HG03575 (cell line): ENCODE data around the gene GPR17.

ENCODE experiments used
- ATAC-seq: cut with Tn5 transposase; IDR thresholded peaks from one replicate; pipeline ENCODE4 v1.9.1; 2021; ENCODE audit not compliant: unreplicated experiment, insufficient number of reproducible peaks, low FRiP score; ENCODE audit errors: extremely low read depth

Gene GPR17

DNA sequence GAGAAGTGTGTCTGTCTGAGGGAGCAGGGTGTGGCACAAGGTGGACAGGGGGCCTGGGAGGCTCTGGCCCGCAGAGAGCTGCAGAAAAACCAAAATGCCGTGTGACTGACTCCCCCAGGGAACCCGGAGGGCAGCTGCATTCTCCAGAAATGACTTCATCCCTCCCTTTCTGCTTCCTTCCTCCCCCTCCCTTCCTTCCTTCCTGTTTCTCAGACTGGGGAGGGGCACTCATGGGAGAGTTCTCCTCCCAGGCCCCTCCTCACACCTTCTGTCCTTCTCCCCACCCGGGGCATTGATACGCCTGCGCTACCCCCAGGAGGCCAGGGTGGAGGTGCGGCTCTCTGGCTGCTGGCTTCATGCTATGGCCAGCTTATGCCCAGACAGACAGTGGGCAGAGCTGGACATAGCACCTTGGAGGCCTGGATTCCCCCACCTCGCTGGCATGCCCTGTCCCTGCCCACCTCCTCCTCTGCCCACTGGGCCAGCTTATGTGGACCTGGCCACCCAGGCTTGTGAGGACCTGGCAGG, 8.2 kb upstream of the GPR17 start:
- ATAC-seq: no peak

DNA sequence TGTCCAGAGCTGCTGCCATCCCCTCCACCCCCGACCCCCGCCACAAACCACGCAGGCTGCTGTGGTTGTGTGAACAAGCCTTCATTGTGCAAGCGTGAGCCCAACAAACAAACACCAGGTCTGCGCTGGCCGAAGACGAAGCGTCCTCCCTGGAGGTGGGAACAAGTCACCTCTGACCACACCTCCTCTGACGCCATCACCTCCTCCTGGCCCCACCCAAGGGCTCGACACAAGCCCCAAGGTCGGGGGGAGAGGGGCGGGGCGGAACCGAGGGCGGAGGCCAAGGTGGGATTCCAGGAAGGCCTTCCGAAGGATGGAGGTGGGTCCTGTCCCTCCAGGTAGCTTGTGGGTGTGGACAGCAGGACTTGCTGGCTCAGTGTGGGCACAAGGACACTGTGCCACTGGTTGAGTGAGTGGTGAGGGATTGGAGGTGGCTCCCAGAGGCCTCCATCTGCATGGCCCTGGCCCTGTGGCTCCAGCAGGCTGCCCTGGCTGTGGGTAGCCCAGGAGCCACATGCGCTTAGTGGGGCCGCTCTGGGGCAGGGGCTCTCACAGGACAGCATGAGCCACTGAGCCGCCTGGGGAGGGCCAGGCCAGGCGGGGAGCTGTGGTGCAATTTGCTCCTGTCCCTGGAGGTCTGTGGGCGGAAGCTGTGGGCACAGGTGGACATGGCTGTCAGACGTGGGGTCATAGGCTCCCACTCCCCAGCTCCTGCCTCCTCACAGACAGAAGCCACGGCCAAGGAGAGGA, 7.4 kb upstream of the GPR17 start:
- no peak for ATAC-seq

DNA sequence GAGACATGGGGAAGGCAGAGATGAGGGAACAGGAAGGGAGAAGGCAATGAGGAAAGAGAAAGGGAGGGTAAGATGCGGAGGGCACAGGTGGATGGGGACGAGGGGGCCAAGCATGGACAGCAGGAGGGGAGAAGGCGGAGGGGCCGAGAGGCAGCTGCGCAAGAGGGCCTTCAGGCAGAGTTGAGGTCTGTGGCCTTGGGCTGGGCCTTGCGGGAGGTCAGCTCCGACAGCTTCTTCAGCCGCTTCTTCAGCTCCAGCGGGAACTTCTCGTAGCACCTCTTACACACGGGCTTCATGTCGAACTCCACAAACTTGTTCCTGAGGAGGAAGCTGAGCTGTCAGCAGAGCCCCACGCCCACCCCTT, 6.9 kb upstream of the GPR17 start:
- no peak for ATAC-seq

DNA sequence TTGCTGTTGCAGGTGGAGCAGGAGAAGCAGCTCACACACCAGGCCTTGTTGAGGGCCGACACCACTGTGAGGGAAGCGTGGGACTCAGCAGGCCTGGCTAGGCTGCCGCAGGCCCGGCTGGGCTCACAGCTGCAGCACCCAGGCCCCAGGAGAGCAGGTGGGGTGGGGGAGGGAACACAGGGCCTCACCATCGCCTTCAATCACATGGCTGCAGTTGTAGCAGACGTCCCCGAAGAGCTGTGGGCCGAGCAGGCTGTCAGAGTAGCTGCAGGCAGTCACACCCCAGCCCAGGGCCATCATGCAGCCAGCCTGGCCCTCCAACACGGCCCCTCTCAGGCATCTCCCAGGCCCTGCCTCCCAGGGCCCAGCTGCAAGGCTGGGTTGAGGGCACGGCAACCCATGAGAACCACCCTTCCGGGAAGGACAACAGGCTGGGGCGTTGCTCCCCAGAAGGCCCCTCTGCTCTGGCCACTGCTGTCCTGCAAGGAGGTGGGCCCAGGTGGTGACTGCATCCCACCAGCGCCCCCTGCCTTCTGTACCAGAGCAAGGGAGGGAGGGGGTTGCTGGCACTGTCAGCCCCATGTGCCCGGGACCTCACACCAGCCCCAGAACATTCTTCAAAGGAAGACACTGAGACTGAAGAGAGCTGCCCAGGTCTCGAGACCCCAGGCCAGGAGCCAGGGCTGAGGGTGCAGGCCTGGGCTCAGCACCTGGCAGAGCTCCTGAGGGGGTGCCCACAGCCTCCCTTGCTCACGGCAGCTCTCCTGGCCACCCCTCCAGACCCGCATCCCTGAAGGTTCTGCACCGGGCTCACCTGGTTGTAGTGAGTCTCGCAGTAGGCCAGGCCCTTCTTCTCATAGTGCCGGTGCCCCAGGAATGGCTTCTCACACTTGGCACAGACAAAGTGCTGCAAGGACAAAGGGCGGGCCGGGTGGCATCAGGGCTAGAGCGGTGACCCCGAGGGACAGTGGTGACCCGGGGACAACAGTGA, 5.6 kb upstream of the GPR17 start:
- ATAC-seq: no peak

DNA sequence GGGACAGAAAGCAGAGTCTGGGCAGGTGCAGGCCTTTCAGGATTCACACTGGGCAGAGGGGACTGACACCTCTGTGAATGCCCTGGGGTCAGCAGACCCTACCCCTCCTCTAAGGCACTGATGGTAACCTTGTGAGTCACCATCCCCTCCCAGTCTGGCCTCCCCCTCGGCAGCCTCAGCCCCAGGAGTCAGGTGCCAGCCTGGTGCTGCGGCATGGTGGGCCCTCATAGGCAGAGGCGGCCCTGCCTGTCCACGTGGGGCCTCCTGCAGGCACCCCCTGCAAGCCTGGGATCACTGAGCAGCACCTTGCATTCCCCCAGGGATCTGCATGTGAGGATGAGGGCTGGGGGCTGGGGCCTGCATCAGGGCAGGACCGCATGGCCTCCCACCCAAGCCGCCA, 4.8 kb upstream of the GPR17 start:
- ATAC-seq: no peak

DNA sequence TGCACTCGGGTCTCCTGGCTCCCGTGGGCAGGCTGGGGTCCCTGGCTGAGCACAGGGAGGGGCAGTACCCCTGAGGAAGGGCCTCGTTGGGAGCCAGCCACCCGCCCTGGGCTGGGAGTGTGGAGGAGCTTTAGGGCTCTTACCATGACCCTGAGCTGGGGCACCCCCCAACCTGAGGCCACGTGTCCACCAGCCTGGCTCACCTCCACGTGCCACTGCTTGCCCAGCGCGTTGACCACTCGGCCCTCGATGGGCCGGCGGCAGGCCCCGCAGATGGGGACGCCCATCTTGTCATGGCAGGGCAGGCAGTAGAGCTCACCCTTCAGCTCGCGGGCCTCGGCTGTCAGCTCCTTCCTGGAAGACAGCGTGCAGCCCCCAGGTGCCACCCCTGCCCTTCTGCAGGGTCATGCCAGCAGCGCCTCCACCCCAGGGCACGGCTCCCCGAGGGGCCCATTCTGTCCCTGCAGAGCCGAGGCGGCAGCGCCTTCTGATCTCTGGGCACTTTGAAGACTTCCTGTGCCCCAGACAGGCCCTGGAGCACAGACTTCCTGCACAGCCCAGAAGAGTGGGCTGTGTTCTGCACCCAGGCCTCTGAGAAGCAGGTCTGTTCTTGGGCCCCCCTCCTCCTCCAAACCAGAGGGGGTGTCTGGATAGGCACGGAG, 4.0 kb upstream of the GPR17 start:
- no peak for ATAC-seq

DNA sequence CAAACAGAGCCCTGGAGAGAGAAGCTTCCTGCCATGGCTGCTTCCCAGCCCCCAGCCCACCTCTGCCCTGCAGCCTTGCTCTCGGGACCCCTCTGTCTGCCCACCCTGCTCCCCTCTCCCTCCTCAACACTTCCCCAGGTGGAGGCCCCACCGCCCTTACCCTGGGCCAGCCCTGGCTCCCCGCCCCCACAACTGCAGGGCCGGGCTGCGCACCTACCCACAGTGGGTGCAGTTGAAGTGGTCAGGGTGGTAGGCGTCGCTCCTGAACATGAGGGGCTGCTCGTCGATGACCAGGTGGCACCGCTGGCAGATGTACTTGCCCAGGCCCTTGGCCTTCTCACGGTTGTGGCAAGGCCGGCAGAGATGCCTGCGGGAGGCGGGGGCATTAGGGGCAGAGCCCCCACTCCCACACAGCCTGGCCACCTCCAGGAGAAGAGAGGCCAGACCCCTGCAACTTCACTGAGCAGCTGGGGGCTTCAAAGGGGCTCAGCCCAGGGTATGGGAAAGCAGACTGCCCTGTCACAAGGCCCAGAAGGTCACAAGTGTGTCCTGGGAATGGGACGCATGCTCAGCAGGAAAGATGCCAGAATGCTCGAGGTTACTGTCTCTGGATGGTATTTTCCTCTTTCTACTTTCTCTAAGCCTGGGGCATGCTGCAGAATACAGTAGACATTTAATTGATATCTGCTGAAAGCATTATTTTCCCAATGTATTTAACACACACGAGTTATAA, 3.1 kb upstream of the GPR17 start:
- ATAC-seq: no peak

DNA sequence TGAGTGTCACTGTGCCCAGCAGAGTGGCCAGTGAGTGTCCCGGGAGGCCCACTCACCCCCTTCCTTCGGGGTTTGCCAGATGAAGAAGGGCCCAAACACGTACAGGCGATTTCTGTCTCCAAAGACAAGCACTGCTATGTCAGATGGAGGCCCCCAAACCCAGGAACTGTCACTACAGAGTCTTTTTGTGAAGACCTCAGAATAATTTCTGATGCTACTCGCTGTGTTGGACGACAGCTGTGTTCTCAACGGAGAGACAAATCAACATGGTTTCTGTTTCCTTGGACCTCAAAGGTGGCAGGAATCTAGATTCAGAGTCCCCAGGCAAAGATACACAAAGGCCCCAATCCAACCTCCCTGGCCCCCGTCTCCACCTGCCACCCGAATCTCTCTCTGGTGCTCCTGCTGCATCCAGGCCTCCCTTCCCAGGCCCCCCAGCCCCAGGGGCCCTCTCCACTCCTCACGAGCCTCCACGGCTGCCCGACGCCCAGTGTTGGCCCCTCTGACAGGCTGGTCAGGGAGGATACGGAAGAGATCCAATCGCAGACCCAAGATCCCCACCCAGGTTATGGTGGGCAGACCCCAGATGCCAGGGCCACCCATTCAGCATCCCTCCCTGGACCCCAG, 2.4 kb upstream of the GPR17 start:
- ATAC-seq: no peak

DNA sequence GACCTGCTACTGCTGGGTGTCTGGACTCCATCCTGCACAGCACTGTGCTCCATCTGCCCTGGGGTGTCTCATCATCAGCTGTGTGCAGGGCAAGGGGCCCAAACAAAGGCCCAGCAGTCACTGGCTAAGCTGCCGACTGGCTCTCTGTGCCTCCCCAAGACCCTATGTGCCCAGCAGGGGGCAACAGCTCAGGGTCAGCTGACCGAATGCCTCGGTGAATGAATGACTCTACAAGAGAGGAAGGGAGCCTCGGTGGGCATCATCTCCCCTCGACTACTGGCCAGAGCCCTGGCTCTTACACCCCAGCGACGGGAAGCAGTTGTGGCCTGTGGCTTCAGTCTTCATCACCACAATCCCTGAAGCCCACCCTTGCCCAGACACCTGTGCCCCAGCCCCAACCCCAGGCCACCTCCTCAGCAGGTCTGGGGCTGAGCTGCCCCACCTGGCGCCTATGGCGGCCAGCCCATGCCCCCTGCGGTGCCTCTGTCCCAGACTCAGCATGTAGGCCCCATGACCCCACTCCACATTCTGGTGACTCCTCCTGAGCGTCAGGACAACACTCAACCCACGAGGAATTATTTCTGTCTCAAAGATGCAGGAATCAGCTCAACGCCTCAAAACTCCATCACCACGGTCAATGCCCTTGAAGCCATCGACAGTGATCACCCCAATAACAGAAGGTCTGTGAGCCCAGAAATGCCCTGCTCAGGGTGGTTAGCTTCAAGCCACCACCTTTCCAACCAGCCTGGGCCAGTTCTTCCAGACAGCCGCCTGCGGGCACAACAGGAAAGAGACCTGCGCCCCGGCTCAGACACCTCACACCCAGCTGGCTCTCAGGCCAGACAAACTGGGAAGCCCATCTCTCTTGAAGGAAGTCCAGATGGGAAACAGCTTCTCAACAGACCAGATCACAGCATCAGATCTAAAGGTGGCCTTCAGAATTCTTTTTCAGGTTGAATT, 1.6 kb upstream of the GPR17 start:
- no peak for ATAC-seq

DNA sequence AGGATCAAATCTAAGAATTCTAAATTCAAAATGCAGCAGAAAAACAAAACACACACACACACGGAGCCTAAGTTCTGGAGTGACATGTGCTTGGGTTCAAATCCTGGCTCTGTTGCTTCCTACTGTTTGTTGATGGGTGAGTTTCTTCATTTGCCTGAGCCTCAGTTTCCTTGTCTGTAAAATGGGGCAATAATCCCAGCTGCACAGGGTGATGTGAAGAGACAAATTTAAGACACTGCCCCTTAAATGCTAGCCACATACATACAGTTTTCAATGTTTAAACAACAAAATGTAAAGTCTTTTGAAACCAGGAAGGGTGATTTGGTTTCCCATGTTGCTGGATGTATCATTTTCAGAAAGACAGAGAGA, 943 bp upstream of the GPR17 start:
- no peak for ATAC-seq

DNA sequence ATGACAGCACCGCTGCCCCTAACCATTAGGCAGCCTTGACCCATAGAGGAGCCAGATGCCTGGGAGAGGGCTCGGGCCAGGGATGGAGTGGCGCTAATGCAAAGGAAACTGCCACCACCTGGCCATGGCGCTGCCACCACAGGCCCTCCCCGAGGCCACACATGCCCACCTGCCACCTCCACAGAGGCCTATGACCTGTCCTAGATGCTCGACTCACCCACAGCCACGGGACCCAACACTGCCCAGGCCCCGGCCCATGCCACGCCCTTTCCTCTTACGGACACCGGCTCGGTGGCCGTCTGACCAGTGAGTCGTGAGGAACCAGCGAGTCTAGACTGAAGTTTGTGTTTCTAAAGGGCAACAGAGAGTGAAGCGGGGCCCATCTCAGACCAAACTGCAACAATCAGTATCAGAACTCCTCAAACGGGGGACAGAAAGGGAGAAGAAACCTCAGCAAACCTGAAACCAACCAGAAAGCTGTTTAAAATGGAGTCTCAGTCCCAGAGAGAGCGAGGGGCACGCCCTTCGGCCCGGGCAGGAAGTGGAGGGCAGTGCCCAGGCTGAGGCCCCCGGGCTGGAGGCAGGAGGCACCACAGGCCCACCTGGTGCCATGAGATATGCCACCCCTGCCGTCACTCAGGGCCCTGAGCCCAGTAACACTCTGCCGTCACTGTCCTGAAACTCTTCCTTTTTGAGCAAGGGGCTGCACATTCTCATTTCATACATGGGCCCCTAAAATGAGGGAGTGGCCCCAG, 711 bp downstream of the GPR17 start:
- ATAC-seq: no peak

DNA sequence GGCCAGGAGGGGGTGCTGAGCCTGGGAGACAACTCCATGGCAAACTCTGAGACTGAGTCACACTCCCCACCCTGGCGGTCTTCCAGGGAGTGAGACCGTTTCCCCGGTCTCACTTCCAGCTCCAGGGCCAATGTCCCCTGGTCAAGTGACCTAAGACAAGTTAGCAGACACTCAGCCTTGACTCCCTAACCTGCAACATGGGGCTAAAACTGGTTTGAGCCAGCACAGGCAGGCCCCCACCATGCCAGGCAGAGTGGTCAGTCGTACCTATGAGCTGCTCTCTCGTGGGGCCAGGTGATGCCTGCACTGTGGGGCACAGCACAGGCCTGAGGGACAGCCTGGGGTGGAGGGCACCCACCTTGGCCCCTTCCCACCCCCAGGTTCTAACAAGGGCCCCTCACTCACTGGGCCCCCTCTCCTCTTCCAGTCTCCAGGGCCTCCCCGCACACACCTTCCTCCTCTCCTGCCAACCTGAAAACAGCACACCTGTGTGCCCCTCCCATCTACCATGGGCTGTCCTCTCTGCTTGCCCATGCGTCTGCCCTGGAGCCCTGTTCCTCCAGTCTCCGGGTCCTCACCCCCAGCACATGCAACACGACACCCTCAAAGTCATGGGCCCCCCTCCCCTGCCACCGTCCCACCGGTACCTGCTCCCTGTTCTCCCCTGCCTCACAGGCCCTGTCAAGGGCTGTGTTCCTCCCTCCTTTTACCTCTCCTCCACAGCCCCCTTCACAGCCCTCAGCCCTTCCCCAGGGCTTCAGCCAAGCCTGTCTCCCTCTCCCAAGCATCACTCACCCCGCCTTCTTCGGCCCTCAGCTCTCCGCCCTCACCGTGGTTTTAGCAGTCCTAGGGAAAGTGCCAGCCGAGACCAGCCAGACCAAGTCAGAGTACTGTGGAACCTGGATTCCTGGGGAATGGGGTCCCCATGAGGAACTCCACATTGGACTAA, 1.6 kb downstream of the GPR17 start:
- no peak for ATAC-seq

DNA sequence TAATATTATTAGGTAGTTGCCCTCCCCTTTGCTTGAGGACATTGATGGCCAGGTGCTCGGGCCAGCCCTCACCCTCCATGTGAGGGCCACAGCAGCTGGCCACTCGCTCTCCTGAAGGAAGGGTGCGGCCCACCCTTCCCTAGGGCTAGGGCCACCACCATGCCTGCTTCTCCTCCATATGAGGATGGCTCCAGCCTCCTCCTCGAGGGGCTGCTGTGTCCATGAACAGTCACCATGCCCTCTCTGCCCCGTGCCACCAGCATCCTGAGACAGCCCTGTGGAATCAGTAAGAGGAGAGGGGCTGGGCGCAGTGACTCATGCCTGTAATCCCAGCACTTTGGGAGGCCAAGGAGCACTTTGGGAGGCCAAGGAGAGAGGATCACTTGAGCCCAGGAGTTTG, 2.4 kb downstream of the GPR17 start:
- no peak for ATAC-seq

DNA sequence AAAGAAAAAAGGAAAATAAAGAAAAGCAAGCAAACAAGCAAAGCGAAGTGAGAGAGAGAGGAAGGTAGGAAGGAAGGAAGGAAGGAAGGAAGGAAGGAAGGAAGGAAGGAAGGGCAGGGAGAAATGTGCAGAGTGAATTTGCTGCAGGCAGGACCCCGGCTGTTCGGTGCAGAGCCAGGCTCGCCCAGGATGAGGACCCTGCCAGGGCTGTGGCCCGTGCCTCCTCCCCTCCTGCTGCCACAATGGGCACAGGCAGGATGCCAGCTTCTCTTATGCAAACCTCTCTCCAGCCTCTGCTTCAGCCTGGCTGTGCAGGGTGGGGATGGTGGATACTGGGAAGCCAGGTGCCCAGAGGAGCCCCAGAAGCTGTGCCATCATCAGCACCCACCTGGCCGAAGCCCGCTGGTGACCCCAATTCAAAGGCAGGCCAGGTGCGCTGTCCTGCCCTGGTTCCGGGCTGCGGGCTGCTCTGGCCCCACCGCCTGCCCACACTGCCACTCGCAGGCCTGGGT, 3.2 kb downstream of the GPR17 start:
- no peak for ATAC-seq

DNA sequence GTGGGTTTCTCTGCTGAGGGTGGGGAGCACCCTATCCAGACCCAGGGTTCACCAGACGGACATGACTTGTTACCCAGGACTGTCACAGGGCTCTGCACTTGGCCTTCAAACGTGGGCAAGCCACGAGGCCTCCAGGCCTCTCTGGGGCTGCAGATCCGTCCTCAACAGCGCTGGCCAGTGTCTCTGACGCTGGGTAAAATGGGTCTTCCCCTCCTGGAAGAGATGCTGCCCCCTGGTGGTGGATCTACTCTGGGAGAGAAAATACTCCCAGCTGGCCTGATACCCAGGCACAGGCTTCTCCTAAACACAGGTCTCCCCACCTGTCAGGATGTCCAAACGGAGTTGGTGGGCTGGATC, 3.7 kb downstream of the GPR17 start:
- ATAC-seq: no peak
